Tibial artery (tissue), 4 donors: ENCODE results near the gene RASAL2.

ENCODE experiments used
- DNase-seq, 2 donors: peaks; one replicate each; pipeline ENCODE4 v3.0.0-alpha.2; 2019
- H3K27ac ChIP-seq, 2 donors: fragments of 200-600 bp; sonication (generic) in 1 of 2; 1 replicate in 1 of 2; 2 replicates in 1 of 2; pipeline ENCODE4 v1.5.1; 2018 to 2019; ENCODE audit warnings: mild to moderate bottlenecking in 1 of 2
- H3K27me3 ChIP-seq, 2 donors: fragments of 200-600 bp; sonication (generic) in 1 of 2; one replicate each; pipeline versions ENCODE4 v1.5.1 to v1.6.0; 2016 to 2019
- H3K36me3 ChIP-seq, 3 donors: fragments of 200-600 bp; sonication (generic) in 2 of 3; one replicate each; pipeline ENCODE4 v1.5.1; 2016 to 2019; ENCODE audit warnings: mild to moderate bottlenecking in 2 of 3
- H3K4me1 ChIP-seq, 4 donors: fragments of 200-600 bp; sonication (generic) in 2 of 4; 1 replicate in 3 of 4; 2 replicates in 1 of 4; pipeline ENCODE4 v1.5.1; 2016 to 2019
- H3K4me3 ChIP-seq, 2 donors: fragments of 200-600 bp; sonication (generic) in 1 of 2; 1 replicate in 1 of 2; 2 replicates in 1 of 2; pipeline ENCODE4 v1.5.1; 2018 to 2019; ENCODE audit warnings: mild to moderate bottlenecking in 2 of 2
- H3K9me3 ChIP-seq, 3 donors: fragments of 200-600 bp; sonication (generic) in 1 of 3; one replicate each; pipeline ENCODE4 v1.5.1; 2016 to 2019
- CTCF ChIP-seq, 2 experiments: fragments of 200-600 bp in 1 of 2; fragments of 450-650 bp in 1 of 2; IDR thresholded peaks; one replicate each; pipeline ENCODE4 v1.5.1; 2017 to 2019; ENCODE audit warnings: antibody characterized with exemption in 2 of 2, mild to moderate bottlenecking in 1 of 2, moderate library complexity in 1 of 2
- intact Hi-C: fragments of 100-400 bp; cut with DNase I; formaldehyde crosslinking; loops from one replicate; pipeline ENCODE4 v1.15.0; 2023; ENCODE audit warnings: low total_unique reads

Gene RASAL2

DNA sequence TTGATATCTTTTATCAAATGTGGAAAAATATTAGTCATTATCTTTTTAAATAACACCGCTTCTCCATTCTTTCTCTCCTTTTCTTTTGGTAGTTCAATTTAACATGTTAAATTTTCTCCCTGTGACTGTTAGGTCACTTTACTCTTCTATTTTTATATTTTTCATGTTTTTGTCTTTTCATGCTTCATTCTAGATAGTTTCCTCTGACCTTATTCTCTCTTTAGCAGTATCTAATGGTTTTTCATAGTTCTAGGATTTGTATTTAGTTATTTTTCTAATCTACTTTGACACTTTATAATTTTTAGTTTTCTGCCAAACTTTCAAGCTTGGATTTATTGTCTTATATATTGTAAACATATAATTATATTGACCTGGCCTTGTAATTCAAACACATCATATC is 116.0 kb downstream of the RASAL2 start:
- H3K36me3 ChIP-seq = peaks cover 0 to 12% (median 8%) of the 10 kb centered on the region in 3 donors
- TF ChIP-seq CTCF (IDR thresholded peaks at IDR 0.05) = no peak
- intact Hi-C loops = no loop called here
- no peaks in the 10 kb centered on the region for H3K4me1 ChIP-seq
- no peak overlapping the region for H3K4me3 ChIP-seq
- peaks cover 0 to 24% (median 7%) of the 10 kb centered on the region in 3 donors for H3K9me3 ChIP-seq
- H3K27ac ChIP-seq = no peak overlapping the region
- H3K27me3 ChIP-seq = no peaks in the 10 kb centered on the region
- no peak for DNase-seq

GRCh38 chr1:178218550-178218949 is 124.6 kb downstream of the RASAL2 start:
- peaks cover 0 to 3% (median 0%) of the 10 kb centered on the region in 3 donors for H3K36me3 ChIP-seq
- no peaks in the 10 kb centered on the region for H3K27me3 ChIP-seq
- no peaks in the 10 kb centered on the region for H3K9me3 ChIP-seq
- intact Hi-C loops = no loop called here
- H3K27ac ChIP-seq = no peak overlapping the region
- DNase-seq = no peak
- no peaks in the 10 kb centered on the region for H3K4me1 ChIP-seq
- H3K4me3 ChIP-seq = no peak overlapping the region
- TF ChIP-seq CTCF (IDR thresholded peaks at IDR 0.05) = no peak

DNA sequence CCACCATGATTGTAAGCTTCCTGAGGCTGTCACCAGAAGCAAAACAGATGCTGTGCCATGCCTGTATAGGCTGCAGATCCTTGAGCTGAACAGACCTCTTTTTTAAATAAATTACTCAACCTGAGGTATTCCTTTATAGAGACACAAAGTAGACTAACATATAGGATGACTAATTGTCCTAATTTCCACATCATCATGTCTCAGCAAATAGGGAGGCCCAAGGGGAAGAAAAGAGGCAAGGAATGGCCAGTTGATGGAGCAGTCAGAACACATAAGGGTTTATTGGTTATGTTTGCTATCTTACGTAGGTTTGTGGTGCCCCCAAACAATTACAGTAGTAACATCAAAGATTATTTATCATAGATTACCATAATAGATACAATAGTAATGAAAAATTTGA is 126.2 kb downstream of the RASAL2 start:
- intact Hi-C loops = no loop called here
- H3K9me3 ChIP-seq = no peaks in the 10 kb centered on the region
- H3K27me3 ChIP-seq = no peaks in the 10 kb centered on the region

GRCh38 chr1:178223289-178223688 is 129.4 kb downstream of the RASAL2 start:
- TF ChIP-seq CTCF (IDR thresholded peaks at IDR 0.05) = no peak
- Histone ChIP-seq H3K27ac (no peak overlapping the region), H3K4me3 (no peak overlapping the region), H3K27me3 (no peaks in the 10 kb centered on the region), H3K36me3 (no peaks in the 10 kb centered on the region), H3K9me3 (no peaks in the 10 kb centered on the region), H3K4me1 (peaks cover 0 to 9% (median 0%) of the 10 kb centered on the region in 4 donors)
- DNase-seq = no peak
- intact Hi-C loops = no loop called here

More for the DNA sequence above, 126.2 kb downstream of the RASAL2 start:
- H3K36me3 ChIP-seq = no peaks in the 10 kb centered on the region
- no peak for DNase-seq
- H3K27ac ChIP-seq = no peak overlapping the region
- H3K4me3 ChIP-seq = no peak overlapping the region
- H3K4me1 ChIP-seq = peaks cover 0 to 9% (median 0%) of the 10 kb centered on the region in 4 donors
- TF ChIP-seq CTCF (IDR thresholded peaks at IDR 0.05) = no peak

DNA sequence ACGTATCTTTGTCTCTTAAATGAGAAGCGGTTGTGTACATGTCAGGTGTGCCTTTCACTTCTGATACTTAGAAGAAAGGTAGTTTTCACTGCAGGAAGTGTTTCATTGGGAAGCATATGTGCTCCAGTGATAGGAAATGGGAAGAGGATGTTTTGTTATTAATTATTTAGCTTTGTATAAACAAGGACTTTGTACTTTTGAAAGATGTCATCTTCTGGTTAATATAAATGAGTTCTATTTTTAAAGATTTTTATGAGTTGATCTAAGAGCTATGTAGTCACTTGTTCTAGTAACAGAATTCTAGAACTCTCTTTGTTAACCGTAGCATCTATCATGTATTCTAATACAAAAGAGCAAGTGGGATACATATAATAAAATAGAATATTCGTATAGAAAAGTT is 130.5 kb downstream of the RASAL2 start:
- H3K9me3 ChIP-seq = no peaks in the 10 kb centered on the region
- no peak overlapping the region for H3K4me3 ChIP-seq
- no peaks in the 10 kb centered on the region for H3K27me3 ChIP-seq
- intact Hi-C loops = no loop called here
- peaks cover 0 to 9% (median 0%) of the 10 kb centered on the region in 4 donors for H3K4me1 ChIP-seq
- no peak for DNase-seq
- H3K27ac ChIP-seq = no peak overlapping the region
- TF ChIP-seq CTCF (IDR thresholded peaks at IDR 0.05) = no peak
- no peaks in the 10 kb centered on the region for H3K36me3 ChIP-seq

DNA sequence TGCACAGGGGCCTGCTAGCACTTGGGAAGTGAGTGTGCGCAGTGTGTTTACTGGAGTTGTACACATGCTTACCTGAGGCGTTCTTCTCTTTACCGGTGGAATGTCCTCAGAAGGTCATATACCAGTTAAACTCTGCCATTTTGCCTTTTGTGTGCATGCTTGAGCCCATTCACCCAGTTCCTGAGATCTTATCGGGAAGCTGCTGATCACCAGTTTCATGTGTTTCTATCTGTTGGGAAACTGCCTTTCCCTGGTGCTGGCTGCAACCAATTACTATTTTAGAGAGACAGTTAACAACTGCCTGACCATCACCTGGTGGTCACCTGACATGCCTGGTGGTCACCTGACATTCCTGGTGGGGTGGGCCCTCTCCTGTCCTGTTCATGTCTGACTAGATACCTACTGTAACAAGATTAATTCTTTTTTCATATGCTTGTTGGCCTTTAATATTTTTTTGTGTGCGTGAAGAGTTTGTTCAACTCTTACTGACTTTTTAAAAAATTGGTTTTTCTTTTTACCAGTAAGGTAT is 137.0 kb downstream of the RASAL2 start:
- no peak overlapping the region for H3K27ac ChIP-seq
- intact Hi-C loops = no loop called here
- no peaks in the 10 kb centered on the region for H3K27me3 ChIP-seq
- DNase-seq = no peak
- no peak for TF ChIP-seq CTCF (IDR thresholded peaks at IDR 0.05)
- no peaks in the 10 kb centered on the region for H3K9me3 ChIP-seq
- no peak overlapping the region for H3K4me3 ChIP-seq
- H3K4me1 ChIP-seq = peaks cover 0 to 25% (median 0%) of the 10 kb centered on the region in 4 donors
- H3K36me3 ChIP-seq = no peaks in the 10 kb centered on the region
